B cell (primary cell): Measurements from ENCODE around the gene DCP1A.

ENCODE experiments used
- CTCF ChIP-seq: fragments of 200-600 bp; IDR thresholded peaks from one replicate; pipeline ENCODE4 v1.8.0; 2022; ENCODE audit warnings: antibody characterized with exemption, mild to moderate bottlenecking
- EZH2 ChIP-seq: IDR thresholded peaks from 2 replicates; pipeline ENCODE4 v1.6.1; 2012; ENCODE audit warnings: borderline replicate concordance, low read depth, mild to moderate bottlenecking, moderate library complexity, low read length; ENCODE audit not compliant: insufficient read depth, poor library complexity, severe bottlenecking

- no peak for TF ChIP-seq EZH2
- TF ChIP-seq CTCF = no peak
These were observed 99.7 kb downstream of the DCP1A start for GRCh38 chr3:53247619-53248018.
